ENCODE results near the gene USP10. TPM values are rescaled to one million over a fixed set of nuclear protein-coding genes. Genes with fewer than 3 reads are reported as not detected.

USP10 gene, protein sequence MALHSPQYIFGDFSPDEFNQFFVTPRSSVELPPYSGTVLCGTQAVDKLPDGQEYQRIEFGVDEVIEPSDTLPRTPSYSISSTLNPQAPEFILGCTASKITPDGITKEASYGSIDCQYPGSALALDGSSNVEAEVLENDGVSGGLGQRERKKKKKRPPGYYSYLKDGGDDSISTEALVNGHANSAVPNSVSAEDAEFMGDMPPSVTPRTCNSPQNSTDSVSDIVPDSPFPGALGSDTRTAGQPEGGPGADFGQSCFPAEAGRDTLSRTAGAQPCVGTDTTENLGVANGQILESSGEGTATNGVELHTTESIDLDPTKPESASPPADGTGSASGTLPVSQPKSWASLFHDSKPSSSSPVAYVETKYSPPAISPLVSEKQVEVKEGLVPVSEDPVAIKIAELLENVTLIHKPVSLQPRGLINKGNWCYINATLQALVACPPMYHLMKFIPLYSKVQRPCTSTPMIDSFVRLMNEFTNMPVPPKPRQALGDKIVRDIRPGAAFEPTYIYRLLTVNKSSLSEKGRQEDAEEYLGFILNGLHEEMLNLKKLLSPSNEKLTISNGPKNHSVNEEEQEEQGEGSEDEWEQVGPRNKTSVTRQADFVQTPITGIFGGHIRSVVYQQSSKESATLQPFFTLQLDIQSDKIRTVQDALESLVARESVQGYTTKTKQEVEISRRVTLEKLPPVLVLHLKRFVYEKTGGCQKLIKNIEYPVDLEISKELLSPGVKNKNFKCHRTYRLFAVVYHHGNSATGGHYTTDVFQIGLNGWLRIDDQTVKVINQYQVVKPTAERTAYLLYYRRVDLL
- polyA plus RNA-seq (2013): 86.2 and 87.9 TPM in 2 replicates

GRCh38 chr16:84699712-84700445 lies at the start of gene USP10:
Gene USP10 (plus strand): TSS chr16:84700000. CDS start chr16:84700091, 91 bp downstream.
- WGBS (ENCODE audit: extremely low coverage, insufficient coverage, insufficient read length): no CpG with 5 or more reads among the region's 97 CpGs
- H2AK5ac ChIP-seq (ENCODE audit: low read length): peak within 1 kb of the TSS; percentile 80
- H2BK12ac ChIP-seq (ENCODE audit: low read length): no peak within 1 kb of the TSS
- peak; percentile 78 to 91 for DNase-seq
- peak within 1 kb of the TSS; percentile 93 for H4K91ac ChIP-seq (ENCODE audit: low read depth, low read length)
- peak within 1 kb of the TSS; percentile 97 for H2AFZ ChIP-seq (ENCODE audit: insufficient read depth, low read length, poor library complexity)
- H3K4me1 ChIP-seq (ENCODE audit: control insufficient read depth in 1 of 2, insufficient read depth in 2 of 2, low read length in 2 of 2): peaks cover 3% of the 10 kb centered on the region in 2 experiments
- peaks cover 0 to 2% of the 10 kb centered on the region in 2 experiments for H3K36me3 ChIP-seq (ENCODE audit: control insufficient read depth in 1 of 2, insufficient read depth in 2 of 2, low read length in 2 of 2)
- no peaks in the 10 kb centered on the region for H3K9me3 ChIP-seq (ENCODE audit: insufficient read depth, low read depth, low read length)
- H3K4me3 ChIP-seq (ENCODE audit: low read depth, low read length): peak within 1 kb of the TSS; percentile 98
- peak within 1 kb of the TSS; percentile 91 for H4K12ac ChIP-seq (ENCODE audit: low read depth, low read length)
- H2BK5ac ChIP-seq (ENCODE audit: low read depth, low read length, poor library complexity): peak within 1 kb of the TSS; percentile 94
- H3K4ac ChIP-seq (ENCODE audit: low read depth, low read length): peak within 1 kb of the TSS; percentile 97
- peak within 1 kb of the TSS; percentile 89 for H4K8ac ChIP-seq (ENCODE audit: low read depth, low read length)
- no peaks in the 10 kb centered on the region for H3K27me3 ChIP-seq (ENCODE audit: insufficient read depth, low read length)
- no peak within 1 kb of the TSS for H3K23ac ChIP-seq (ENCODE audit: low read length)
- peak within 1 kb of the TSS; percentile 86 for H3K27ac ChIP-seq (ENCODE audit: low read depth, low read length)
- peak within 1 kb of the TSS; percentile 68 for H2BK120ac ChIP-seq (ENCODE audit: insufficient read depth, low read length, poor library complexity)
- H3K18ac ChIP-seq (ENCODE audit: low read length): peak within 1 kb of the TSS; percentile 97
- H3K79me1 ChIP-seq (ENCODE audit: low read length): peaks cover 10% of the 10 kb centered on the region
- peaks cover 17% of the 10 kb centered on the region for H3K79me2 ChIP-seq (ENCODE audit: control insufficient read depth, insufficient read depth, low read length, poor library complexity)
- peak within 1 kb of the TSS; percentile 96 for H3K14ac ChIP-seq (ENCODE audit: low read length)
- peak within 1 kb of the TSS; percentile 100 for H3K9ac ChIP-seq (ENCODE audit: low read length)
- H3K4me2 ChIP-seq (ENCODE audit: low read length): peak within 1 kb of the TSS; percentile 74

- Histone ChIP-seq H4K12ac (ENCODE audit: low read depth, low read length) (no peak overlapping the region), H3K79me1 (ENCODE audit: low read length) (peaks cover 8% of the 10 kb centered on the region), H3K4me1 (ENCODE audit: control insufficient read depth in 1 of 2, insufficient read depth in 2 of 2, low read length in 2 of 2) (peaks cover 4 to 16% of the 10 kb centered on the region in 2 experiments), H3K4me3 (ENCODE audit: low read depth, low read length) (no peak overlapping the region), H2BK12ac (ENCODE audit: low read length) (no peak overlapping the region), H2BK120ac (ENCODE audit: insufficient read depth, low read length, poor library complexity) (no peak overlapping the region), H3K9ac (ENCODE audit: low read length) (no peak overlapping the region), H3K4ac (ENCODE audit: low read depth, low read length) (no peak overlapping the region), H3K9me3 (ENCODE audit: insufficient read depth, low read depth, low read length) (no peaks in the 10 kb centered on the region), H3K27ac (ENCODE audit: low read depth, low read length) (no peak overlapping the region), H4K8ac (ENCODE audit: low read depth, low read length) (no peak overlapping the region), H2AFZ (ENCODE audit: insufficient read depth, low read length, poor library complexity) (no peak overlapping the region), H2AK5ac (ENCODE audit: low read length) (no peak overlapping the region), H3K4me2 (ENCODE audit: low read length) (no peak overlapping the region), H3K23ac (ENCODE audit: low read length) (no peak overlapping the region), H2BK5ac (ENCODE audit: low read depth, low read length, poor library complexity) (no peak overlapping the region), H3K14ac (ENCODE audit: low read length) (no peak overlapping the region), H3K18ac (ENCODE audit: low read length) (no peak overlapping the region), H3K36me3 (ENCODE audit: control insufficient read depth in 1 of 2, insufficient read depth in 2 of 2, low read length in 2 of 2) (peaks cover 8 to 11% of the 10 kb centered on the region in 2 experiments), H3K27me3 (ENCODE audit: insufficient read depth, low read length) (no peaks in the 10 kb centered on the region), H4K91ac (ENCODE audit: low read depth, low read length) (no peak overlapping the region), H3K79me2 (ENCODE audit: control insufficient read depth, insufficient read depth, low read length, poor library complexity) (peaks cover 7% of the 10 kb centered on the region)
- DNase-seq: peak; percentile 83 to 91
- no CpG with 5 or more reads among the region's 20 CpGs for WGBS (ENCODE audit: extremely low coverage, insufficient coverage, insufficient read length)
These were observed 49.5 kb upstream of the USP10 start for GRCh38 chr16:84650062-84650991.

DNA sequence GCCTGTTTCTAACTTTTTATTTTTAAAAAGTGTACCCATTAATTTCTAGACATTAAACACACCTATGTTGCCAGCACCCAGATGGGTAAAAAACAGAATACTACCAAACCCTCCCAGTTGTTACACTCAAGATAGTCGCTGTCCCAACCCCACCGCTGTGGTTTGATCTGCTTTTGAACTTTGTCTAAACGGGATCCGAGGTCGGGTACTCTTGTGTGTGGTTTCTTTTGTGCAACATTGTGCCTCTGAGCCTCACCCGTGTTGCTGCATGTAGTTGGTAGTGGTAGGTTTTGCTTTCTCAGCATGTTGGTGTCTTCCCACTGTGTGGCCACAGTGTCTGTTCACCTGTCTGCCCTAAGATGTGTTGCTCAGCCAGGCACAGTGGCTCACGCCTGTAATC lies 47.2 kb upstream of the USP10 start:
- Histone ChIP-seq H3K79me1 (ENCODE audit: low read length) (peaks cover 8% of the 10 kb centered on the region), H2AK5ac (ENCODE audit: low read length) (no peak overlapping the region), H3K18ac (ENCODE audit: low read length) (no peak overlapping the region), H2BK5ac (ENCODE audit: low read depth, low read length, poor library complexity) (no peak overlapping the region), H2AFZ (ENCODE audit: insufficient read depth, low read length, poor library complexity) (no peak overlapping the region), H2BK12ac (ENCODE audit: low read length) (no peak overlapping the region), H3K9me3 (ENCODE audit: insufficient read depth, low read depth, low read length) (no peaks in the 10 kb centered on the region), H2BK120ac (ENCODE audit: insufficient read depth, low read length, poor library complexity) (no peak overlapping the region), H4K12ac (ENCODE audit: low read depth, low read length) (no peak overlapping the region), H3K4me3 (ENCODE audit: low read depth, low read length) (no peak overlapping the region), H3K9ac (ENCODE audit: low read length) (no peak overlapping the region), H3K14ac (ENCODE audit: low read length) (no peak overlapping the region), H3K4ac (ENCODE audit: low read depth, low read length) (no peak overlapping the region), H3K36me3 (ENCODE audit: control insufficient read depth in 1 of 2, insufficient read depth in 2 of 2, low read length in 2 of 2) (peaks cover 18 to 22% of the 10 kb centered on the region in 2 experiments), H4K8ac (ENCODE audit: low read depth, low read length) (no peak overlapping the region), H3K4me2 (ENCODE audit: low read length) (no peak overlapping the region), H3K4me1 (ENCODE audit: control insufficient read depth in 1 of 2, insufficient read depth in 2 of 2, low read length in 2 of 2) (peaks cover 4 to 16% of the 10 kb centered on the region in 2 experiments), H4K91ac (ENCODE audit: low read depth, low read length) (no peak overlapping the region), H3K23ac (ENCODE audit: low read length) (peak overlapping the region; percentile 52), H3K27ac (ENCODE audit: low read depth, low read length) (no peak overlapping the region), H3K27me3 (ENCODE audit: insufficient read depth, low read length) (no peaks in the 10 kb centered on the region), H3K79me2 (ENCODE audit: control insufficient read depth, insufficient read depth, low read length, poor library complexity) (peaks cover 7% of the 10 kb centered on the region)
- WGBS (ENCODE audit: extremely low coverage, insufficient coverage, insufficient read length): no CpG with 5 or more reads among the region's 7 CpGs
- DNase-seq: no peak

All from trophoblast cell (in vitro differentiated cells and primary cell).